NCI-H2227 (cell line): ENCODE results near the gene SH3RF1.
A peak's percentile ranks its signal among the peaks of the same experiment; 100 is the strongest.

ENCODE experiments used
- DNase-seq: peaks from one replicate; lab custom pipeline; 2025; ENCODE audit not compliant: unreplicated experiment; lab: John Stamatoyannopoulos, UW

The SH3RF1 gene

DNA sequence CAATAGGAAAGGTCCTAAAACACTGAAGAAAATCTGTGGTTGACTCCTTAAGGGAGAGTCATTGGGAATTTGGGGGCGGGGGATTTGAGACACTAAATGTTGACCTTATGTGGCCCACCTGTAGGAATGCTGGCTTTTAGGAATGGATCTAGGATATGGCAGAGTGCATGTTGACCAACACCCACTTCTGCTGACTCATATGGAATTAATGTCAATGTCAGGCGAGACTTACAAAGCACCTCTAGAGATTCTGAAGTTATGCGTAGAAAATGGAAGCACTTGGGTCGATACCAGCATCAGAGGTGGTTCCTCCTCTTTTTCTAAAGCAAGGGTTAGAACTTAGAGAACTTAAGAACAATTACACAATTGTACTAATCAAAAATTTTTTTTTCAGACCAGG, 160.1 kb downstream of the SH3RF1 start:
- DNase-seq = no peak

DNA sequence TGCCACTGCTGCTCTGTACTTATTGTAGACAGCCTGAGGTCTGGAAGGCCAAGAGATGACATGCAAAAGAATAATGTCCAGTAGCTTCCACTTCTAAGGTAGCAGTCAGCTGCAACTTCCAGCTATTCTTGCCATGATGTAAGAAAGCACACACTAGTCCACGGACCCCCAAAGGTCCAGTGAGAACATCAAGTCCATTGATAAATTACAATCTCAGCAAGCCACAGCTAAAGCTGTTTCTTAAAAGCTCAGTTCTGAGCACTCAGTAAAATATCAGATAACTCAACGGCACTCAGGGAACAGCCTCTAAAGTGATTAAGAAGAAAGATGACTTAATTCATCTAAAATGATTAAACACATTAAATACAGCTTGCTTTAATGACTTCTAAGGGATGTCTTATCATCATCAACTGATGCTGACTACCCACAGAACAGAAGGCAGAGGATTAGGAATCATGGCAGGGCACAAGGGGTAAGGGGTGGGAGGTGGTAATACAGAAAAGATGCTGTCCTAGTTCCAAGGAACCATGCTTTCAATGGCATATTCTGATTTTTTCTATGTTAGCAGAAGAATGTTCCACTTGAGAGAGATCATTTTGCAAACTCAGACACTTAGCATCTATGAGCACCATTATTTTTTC, 161.6 kb downstream of the SH3RF1 start:
- DNase-seq = no peak

DNA sequence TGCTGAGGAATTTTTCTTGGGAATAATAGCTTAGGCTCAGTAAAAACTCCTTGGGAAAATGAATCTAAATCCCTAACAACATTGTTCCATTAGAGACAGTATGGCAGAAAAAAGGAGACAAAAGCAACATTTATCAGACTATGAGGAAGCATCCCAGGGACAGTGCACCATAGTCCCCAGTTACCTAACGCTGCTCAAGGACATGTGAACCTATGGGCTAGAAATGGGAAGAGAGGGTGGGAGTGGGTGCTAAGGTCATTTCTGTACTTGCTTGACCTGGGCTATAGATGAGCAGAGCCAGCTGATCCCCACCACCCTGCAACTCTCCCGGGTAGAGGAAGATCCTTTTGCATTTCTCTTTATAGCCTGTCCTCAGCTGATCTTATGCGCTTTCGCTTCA, 162.5 kb downstream of the SH3RF1 start:
- no peak for DNase-seq

DNA sequence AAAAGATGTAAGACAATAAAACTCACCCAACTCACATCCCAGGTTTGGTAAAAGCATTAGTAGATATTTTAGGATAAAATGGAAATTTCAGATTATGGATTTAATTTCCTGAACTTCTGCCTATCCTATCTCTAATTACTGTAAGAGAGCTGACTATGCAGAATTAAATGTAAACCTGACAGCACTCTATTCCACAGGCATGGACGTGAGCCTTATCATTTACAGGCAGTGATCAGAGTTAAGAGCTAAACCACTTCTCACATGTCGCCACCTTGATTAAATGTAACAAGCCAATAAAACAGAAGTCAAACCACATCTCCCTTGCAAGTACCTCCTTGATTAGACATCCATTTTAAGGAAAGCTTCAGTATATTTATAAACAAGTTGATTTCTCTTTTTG, 163.2 kb downstream of the SH3RF1 start:
- DNase-seq = no peak

DNA sequence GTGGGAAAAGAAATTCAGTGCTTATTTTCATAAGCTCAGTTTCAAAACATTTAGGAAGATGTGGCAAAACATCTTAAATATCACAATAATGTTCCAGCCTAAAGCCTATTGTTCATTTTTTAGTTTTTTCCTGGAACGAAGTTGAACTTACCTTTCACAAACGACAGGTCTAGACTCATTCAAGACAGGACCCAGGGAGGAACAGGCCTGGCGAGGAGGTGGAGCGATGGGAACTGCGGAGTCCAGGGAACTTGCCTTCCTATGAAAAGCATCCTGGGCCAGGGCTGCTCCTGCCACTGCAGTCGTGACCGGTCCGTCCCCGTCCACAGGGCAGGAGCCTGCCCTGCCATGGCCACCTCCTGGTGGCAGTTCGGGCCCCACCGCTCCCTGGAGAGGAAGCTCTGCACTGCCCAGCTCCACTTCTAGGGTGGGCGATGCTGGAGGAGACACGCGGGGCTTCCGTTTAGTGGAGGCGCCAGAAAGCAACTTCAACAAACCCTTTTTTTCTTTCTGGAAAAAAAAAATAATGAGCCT, 164.0 kb downstream of the SH3RF1 start:
- DNase-seq = no peak

DNA sequence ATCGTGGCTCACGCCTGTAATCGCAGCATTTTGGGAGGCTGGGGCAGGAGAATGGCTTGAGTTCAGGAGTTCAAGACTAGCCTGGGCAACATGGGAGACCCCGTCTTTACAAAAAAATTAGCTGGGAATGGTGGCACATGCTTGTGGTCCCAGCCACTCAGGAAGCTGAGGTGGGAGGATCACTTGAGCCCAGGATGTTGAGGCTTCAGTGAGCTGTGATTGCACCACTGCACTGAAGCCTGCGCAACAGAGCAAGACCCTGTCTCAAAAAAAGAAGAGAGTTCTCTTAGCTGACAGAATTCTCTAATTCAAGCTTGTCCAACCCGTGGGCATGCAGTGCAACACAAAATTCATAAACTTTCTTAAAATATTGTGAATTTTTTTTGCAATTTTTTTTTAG, 165.1 kb downstream of the SH3RF1 start:
- DNase-seq = no peak

DNA sequence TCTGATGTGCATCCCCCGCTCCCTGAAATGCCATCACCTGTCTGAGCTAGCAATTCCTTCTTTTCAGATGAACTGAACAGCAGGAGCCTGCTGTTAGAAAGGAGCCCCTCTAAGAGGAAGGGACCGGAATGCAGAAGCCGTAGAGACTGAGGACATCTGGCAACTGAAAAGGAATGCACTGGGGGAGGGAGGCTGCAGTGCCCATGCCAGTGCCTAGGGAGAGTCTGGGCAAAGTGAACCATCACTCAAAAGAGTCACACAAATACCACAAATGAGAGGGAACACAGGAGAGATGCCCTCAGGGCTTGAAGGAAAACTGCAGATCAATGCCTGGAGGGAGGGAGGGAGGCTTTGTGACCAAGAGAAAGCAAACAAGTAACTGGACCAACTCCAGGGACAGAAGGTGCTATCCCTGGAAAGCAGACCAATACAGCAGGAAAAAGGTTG, 166.8 kb downstream of the SH3RF1 start:
- DNase-seq = no peak

DNA sequence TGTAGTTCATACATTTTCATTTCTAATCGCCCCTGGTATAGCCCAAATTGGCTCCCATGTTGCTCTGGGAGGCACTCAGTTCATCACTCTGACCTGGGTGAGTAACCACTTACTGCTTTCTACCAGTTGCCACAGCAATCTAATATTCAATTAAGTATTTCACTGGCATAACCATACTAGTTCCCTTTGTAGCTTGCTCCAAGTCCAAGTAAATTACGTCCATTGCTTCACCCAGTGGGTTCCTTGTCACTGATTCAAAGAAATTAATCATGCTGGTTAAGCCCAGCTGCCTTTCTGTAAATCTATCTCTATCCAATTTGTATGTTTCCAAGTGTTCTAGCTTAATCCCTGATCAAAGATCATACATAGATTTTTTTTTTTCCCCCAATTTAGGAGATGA, 168.7 kb downstream of the SH3RF1 start:
- DNase-seq = no peak

DNA sequence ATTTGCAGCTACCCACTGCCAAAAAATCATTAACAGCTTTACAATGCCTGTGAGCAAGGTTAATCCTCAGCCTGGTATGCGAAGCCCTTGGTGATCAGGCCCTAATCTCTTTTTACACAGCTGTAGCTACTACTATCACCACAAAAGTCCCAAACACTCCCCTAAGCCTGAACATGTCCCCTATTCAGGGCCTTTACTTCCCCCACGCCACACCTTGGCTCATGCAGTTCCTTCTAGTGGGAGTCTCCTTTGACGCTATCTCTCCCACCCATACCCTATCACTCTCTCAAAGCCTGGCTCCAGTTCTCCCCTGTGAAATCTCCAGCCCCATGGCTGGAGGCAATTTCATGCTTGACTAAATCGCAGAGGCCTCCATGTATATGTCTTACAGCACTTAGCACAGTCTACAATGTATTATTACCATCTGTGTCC, 170.1 kb downstream of the SH3RF1 start:
- no peak for DNase-seq

DNA sequence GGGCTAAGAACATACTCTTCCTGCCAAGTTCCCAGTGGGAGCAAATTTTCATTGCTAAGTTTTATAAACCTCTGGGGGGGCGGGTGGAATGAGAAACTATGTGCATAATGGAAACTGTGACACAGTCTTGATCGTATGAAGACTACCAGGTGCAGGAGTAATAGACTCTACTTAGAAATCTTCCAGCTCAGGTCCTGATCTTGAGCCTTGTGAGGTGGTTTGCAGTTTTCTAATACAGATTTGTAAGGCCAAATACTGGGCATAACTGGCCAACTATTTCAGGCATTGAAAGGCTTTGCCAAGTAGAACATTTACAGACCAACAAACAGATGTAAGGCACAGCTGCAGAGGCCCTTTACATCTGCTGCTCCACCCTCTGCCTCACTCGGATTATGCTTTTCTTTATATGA, 171.0 kb downstream of the SH3RF1 start:
- DNase-seq = no peak

DNA sequence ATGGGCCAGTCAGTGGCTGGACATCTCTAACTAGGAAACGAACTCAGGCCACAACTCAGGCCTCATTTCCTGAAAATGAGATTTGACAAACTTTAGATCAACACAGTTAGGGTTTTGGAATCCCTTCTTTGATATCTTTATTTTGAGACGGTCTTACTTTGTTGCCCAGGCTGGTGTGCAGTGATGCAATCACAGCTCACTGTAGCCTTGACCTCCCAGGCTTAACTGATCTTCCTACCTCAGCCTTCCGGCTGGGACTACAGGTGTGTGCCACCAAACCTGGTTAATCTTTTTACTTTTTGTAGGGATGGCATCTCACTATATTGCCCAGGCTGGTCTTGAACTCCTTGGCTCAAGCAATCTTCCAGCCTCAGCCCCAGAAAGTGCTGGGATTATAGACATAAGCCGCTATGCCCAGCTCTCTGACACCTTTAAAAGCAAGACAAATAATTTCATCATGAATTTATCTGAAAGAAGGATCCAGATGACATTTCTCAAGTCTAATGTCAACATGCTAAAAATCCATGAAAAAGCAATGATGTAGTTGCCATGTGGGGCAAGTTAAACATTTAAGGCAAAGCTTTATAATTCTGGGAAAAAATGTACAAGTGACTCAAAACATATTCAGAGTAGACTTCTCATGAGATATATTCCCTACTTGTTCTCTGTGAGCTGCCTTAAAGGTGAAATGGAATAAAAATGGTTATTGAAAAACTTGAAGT, 171.6 kb downstream of the SH3RF1 start:
- DNase-seq = no peak

DNA sequence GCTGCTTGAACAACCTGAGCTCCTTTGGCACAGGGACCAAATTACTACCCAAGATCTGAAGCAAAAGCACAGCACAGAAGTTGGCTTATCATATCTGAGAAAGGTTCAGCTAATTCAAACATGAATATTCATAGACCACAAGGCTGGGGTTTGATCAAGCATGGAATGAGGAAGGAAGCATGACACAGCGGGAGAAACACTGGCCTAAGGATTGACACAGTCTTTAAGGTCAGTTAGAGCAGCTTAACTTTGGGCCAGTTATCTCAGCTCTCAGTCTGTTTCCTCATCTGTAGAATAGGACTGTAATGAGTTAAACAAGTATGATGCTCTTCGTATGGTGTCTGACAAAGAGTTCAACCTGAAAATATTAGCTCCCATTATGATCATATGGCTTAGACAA, 172.2 kb downstream of the SH3RF1 start:
- no peak for DNase-seq

DNA sequence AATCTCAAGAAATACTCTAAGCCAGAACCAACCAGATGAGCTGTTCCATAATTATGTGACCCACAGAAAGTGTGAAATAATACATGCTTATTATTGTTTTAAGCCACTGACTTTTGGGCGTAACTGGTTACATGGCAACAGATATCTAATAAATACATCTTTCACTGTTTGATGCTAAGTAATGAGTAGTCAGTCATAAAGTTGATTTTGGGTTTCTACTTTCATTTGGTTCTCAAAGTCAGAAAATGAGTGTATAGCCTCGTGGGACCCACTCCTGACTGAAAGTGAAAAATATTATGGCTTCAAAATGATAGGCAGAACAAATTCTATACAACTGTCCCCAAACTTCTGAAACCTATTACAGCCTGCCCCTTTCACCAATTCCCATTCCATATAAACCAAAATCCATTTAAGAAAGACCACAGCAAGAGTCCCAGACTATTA, 172.7 kb downstream of the SH3RF1 start:
- no peak for DNase-seq

DNA sequence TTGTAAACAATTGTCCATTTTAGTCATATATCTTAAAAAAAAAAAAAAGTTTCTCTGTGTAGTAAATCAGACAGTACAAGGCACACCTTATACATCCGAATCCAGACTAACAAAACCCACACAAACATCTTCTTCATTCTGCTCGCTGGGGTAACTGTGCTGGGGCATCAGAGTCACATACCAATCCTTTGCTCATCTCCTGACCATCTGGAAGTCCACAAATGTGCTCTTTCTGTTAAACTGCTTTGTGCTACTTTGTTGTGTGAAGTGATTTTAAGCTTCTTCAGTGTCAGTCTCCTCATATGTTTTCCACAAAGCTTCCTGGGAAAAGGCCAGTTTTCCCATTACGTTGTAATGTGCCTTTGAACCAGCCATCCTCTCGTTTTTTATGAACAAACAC, 174.5 kb downstream of the SH3RF1 start:
- DNase-seq = no peak

DNA sequence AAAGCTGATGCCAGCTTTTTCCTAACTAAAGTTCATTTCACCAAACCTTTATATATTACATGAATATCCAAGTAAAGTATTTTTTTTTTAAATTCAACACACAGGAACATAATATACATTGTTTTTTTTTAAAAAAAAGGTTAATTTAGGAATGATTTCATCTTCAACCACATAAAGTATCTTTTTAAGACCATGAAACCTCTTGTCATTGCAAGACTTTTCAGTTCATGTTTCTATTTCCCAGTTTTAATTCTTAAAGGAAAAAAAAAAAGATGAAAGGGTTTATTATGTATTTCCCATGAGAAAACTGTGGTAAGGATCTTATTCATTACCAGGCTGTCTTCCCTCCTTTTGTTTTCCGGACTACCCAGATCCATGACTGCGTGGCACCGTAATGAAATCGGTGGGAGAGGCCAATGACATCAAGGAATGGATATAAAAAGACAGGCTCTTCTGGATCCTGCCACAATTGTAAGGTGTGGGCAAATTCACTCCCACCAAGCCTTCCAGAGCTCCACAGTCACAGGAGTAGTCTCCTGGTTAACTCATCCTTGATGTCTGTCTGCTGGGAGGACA, 176.0 kb downstream of the SH3RF1 start:
- no peak for DNase-seq

DNA sequence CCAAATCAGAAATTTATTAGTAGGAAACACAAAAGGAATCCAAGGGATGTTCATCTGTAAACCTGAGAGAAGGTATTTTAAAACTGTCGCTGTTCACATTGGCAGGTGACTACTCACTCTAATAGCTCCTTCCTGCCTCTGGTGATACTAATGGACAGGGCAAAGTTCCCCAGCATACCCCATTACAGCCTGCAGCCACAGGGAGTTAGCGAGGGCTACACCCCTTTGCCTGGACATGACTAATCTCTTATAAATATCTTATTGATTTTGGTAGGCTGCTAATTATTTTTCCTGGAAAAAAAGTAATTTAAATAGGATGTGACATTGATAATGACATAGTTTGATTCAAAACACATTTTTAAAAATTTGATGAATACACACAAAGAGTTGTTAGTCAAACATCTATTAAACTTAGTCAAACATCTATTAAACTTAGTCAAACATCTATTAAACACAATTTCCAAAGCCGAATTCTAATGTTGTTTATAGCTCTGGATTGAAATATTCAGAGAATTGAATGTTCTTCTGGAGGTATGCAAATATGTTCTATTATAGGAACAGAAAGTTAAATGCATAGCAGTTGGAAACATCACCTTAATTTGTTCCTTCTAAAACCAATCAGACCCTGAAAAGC, 177.8 kb downstream of the SH3RF1 start:
- no peak for DNase-seq

DNA sequence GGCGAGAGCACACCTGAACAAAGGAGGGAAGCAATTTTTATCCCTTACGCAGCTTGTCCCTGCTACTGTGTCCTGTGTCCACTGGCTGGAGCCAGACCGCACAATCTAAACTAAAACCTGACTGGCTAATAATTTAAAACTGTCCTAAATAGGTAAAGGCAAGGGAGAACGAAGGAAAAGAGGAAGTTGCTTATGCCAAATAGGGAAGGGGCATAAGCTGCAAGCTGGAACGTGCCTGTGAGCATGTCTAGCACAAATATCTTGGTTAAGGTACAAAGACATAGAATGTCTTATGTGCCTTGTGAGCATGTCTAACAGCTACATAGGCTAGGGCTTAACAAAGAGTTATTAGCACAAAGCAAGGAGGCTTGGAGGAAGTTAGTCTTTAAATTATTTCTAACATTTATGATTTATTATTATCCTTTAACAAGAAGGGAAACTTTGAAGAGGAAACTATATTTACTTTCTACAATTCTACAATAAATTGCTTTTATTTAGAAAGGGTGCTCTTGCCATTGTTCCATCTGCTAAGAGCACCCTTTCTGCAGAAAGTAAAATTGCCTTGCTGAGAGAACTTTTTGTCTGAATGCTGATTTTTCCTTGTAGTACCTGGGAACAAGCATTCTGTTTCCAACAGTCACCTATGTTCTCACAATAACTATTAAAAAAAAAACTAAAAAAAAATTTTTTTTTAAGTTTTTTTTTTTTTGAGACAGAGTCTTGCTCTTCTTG, 180.1 kb downstream of the SH3RF1 start:
- DNase-seq = no peak

DNA sequence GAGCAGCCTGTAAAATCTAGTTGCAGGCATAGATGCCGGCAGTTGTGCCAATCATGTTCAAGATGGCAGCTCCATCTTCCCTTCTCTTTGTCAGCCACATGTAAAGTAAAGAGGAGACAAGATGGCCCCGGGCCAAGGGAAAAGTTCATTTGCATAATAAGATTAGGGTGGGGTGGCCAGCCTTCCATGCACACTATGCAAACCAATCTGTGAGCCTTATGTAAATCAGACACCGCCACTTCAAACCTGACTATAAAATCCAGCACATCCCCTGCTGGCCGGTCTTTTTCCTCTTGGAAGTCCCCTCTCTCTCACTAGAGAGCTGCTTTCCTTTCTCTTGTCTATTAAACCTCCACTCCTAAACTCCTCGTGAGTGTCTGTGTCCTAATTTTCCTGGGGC, 181.8 kb downstream of the SH3RF1 start:
- DNase-seq = no peak

DNA sequence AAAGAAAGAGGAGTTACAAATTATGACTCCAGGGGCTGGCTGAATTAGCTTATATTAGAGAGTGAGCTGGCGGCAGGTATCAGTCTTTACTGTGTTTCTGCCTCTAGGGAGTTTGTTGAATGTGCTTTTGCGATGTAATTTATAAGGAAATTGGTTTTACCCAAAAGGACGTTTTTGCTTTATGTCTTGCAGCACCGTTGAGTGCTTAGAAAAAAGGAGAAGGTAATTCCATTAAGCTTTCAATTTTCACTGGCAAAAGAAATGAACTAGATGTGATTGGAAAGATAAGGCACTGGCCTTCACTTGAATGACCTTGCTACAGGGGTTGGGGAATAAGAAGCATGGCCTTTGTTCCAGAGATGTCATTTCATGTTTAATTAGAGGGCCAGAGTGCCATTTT, 185.8 kb downstream of the SH3RF1 start:
- peak; percentile 44 for DNase-seq

DNA sequence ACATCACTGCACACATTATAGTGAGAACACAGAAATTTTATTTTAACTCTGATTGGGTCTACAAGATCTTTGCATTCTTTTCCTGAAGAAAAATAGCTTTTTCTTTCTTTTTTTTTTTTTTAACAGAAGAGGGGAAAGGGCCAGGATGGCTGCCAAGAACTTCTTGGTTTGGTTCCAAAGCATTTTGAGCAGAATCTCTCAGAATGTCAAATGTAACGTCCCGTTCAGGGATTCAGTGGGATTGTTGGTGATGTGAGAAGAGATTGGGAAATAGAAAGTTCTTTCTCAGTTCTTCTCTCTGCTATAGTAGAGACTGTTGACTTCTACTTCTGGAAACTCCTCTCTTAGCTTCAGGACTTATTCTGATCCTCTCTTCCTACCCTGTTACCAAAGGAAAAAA, 189.8 kb downstream of the SH3RF1 start:
- no peak for DNase-seq
